Kidney (tissue), 14 donors: ENCODE measurements around the gene COL4A5. TPM values are rescaled to one million over a fixed set of nuclear protein-coding genes. Genes with fewer than 3 reads are reported as not detected.

Experiments used
- DNase-seq, 5 donors: peaks; one replicate each; pipeline ENCODE4 v3.0.0-alpha.2; 2013 to 2020
- FAIRE-seq: peaks from 2 replicates; lab custom pipeline; 2012; peaks lifted over from hg19 to GRCh38; lab: Jason Lieb, UNC
- H3K27ac ChIP-seq, 2 donors: one replicate each; pipeline ENCODE4 v1.7.0; 2013; ENCODE audit warnings: low read depth in 2 of 2, low read length in 2 of 2, inconsistent platforms in 1 of 2
- H3K27me3 ChIP-seq: one replicate; pipeline ENCODE4 v1.7.1; 2013; ENCODE audit warnings: low read length, inconsistent platforms; ENCODE audit not compliant: control insufficient read depth, insufficient read depth
- H3K36me3 ChIP-seq, 3 donors: one replicate each; pipeline versions ENCODE4 v1.7.0 to v1.7.1; 2013; ENCODE audit warnings: low read length in 3 of 3, control low read depth in 1 of 3, inconsistent platforms in 1 of 3; ENCODE audit not compliant: insufficient read depth in 3 of 3, control insufficient read depth in 2 of 3
- H3K4me1 ChIP-seq, 3 donors: one replicate each; pipeline versions ENCODE4 v1.7.0 to v1.7.1; 2013; ENCODE audit warnings: low read length in 3 of 3, inconsistent platforms in 1 of 3, low read depth in 1 of 3; ENCODE audit not compliant: control insufficient read depth in 2 of 3, insufficient read depth in 2 of 3
- H3K4me3 ChIP-seq, 3 donors: one replicate each; pipeline versions ENCODE4 v1.7.0 to v1.8.1; 2013; ENCODE audit warnings: low read length in 3 of 3, control low read depth in 1 of 3, inconsistent platforms in 1 of 3
- H3K9ac ChIP-seq, 3 donors: one replicate each; pipeline versions ENCODE4 v1.7.0 to v1.7.1; 2013; ENCODE audit warnings: low read length in 3 of 3, control low read depth in 1 of 3, inconsistent platforms in 1 of 3
- H3K9me3 ChIP-seq, 3 donors: one replicate each; pipeline versions ENCODE4 v1.7.0 to v1.7.1; 2013; ENCODE audit warnings: low read length in 3 of 3, control low read depth in 1 of 3, inconsistent platforms in 1 of 3; ENCODE audit not compliant: control insufficient read depth in 2 of 3, insufficient read depth in 1 of 3
- CTCF ChIP-seq: IDR thresholded peaks from 3 replicates; pipeline ENCODE4 v1.5.1; 2012; ENCODE audit warnings: mild to moderate bottlenecking, moderate library complexity, borderline replicate concordance; ENCODE audit not compliant: insufficient read depth; ENCODE audit errors: extremely low read depth
- intact Hi-C: fragments of 100-400 bp; cut with DNase I; formaldehyde crosslinking; loops from one replicate; pipeline ENCODE4 v1.11.1; 2022
- polyA plus RNA-seq: library from polyadenylated mRNA; stranded (reverse); fragments of 350-450 nt; fragmentation: Illumina TruSeq; extraction: RNeasy Lipid Tissue Mini Kit (QIAGEN cat#74804); gene quantifications from one replicate; pipeline ENCODE4 v1.2.3, GENCODE V29; 2014; ENCODE audit warnings: low read depth, low replicate concordance; ENCODE audit not compliant: insufficient read depth
- total RNA-seq: library from RNA; stranded (reverse); fragmentation: NEBNext Ultra II Directional; extraction: Animal tissue kit (Norgen Biotek cat#: 25700); gene quantifications from one replicate; pipeline ENCODE4 v1.2.1, GENCODE V29; 2021
- donor health status: control.
- donor health status: control.
- donor health status: control.
- donor health status: control.
- donor health status: control.
- donor health status: DM: yes; HTN: yes; CAD: no.
- donor health status: Normal renal cell carcinoma (clear cell type).

COL4A5 gene
- total and polyA plus RNA-seq, 2 donors from 2014 or later = 11.9 to 23.9 TPM

- FAIRE-seq = no peak
- Histone ChIP-seq H3K4me1 (no peaks in the 10 kb centered on the region), H3K9me3 (no peaks in the 10 kb centered on the region), H3K9ac (no peak overlapping the region), H3K4me3 (no peak overlapping the region), H3K27ac (no peak overlapping the region), H3K27me3 (peaks cover 3% of the 10 kb centered on the region), H3K36me3 (no peaks in the 10 kb centered on the region)
- DNase-seq = no peak
- intact Hi-C loops = no loop called here
- no peak for TF ChIP-seq CTCF
Observed at GRCh38 chrX:108435261-108435660, 4.4 kb upstream of the COL4A5 start.

GRCh38 chrX:108437349-108438109 is 2.1 kb upstream of the COL4A5 start:
- no peaks in the 10 kb centered on the region for H3K36me3 ChIP-seq
- TF ChIP-seq CTCF = no peak
- FAIRE-seq (no peak), DNase-seq (peak in 2 of 5 donors; percentile 34)
- H3K27me3 ChIP-seq = peaks cover 3% of the 10 kb centered on the region
- peak overlapping the region; percentile 19 to 59 (median 48) for H3K4me3 ChIP-seq
- peak overlapping the region in 1 of 3 donors; percentile 10 for H3K9ac ChIP-seq
- no peaks in the 10 kb centered on the region for H3K9me3 ChIP-seq
- no peaks in the 10 kb centered on the region for H3K4me1 ChIP-seq
- intact Hi-C loops = no loop called here
- H3K27ac ChIP-seq = no peak overlapping the region

- Histone ChIP-seq H3K27ac (no peak within 1 kb of the TSS), H3K27me3 (peaks cover 5% of the 10 kb centered on the region), H3K4me3 (peak within 1 kb of the TSS; percentile 39 to 73 (median 69)), H3K36me3 (no peaks in the 10 kb centered on the region), H3K9me3 (no peaks in the 10 kb centered on the region), H3K4me1 (no peaks in the 10 kb centered on the region), H3K9ac (peak within 1 kb of the TSS in 1 of 3 donors; percentile 10)
- no peak for TF ChIP-seq CTCF
- FAIRE-seq (no peak), DNase-seq (peak; percentile 47 to 71 (median 52))
- intact Hi-C loops = no loop called here
Observed at GRCh38 chrX:108438110-108438623, 1.5 kb upstream of the COL4A5 start, which contains the start of gene COL4A6. COL4A6 (minus strand) TSS chrX:108438422; CDS start chrX:108438196, 226 bp downstream.
